GM18858 (cell line): ENCODE results near the gene SNX33.

Experiments used
- ATAC-seq: cut with Tn5 transposase; IDR thresholded peaks from one replicate; pipeline ENCODE4 v1.9.1; 2021; ENCODE audit not compliant: unreplicated experiment

SNX33 gene

GRCh38 chr15:75641179-75641503 lies 6.6 kb upstream of the SNX33 start:
- ATAC-seq: no peak

DNA sequence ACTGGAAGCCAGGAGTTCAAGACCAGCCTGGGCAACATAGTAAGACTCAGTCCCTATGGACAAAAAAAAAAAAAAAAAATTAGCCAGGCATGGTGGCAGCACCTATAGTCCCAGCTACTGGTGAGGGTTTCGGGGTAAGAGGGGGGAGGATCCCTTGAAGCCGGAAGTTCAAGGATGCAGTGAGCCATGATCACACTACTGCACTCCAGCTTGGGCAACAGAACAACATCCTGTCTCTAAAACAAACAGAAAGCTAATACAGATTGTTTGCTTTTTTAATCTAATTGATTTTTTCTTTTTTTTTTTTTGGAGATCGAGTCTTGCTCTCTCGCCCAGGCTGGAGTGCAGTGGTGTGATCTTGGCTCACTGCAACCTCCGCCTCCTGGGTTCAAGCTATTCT lies 6.1 kb upstream of the SNX33 start:
- ATAC-seq: no peak

- no peak for ATAC-seq
Measured at GRCh38 chr15:75644376-75644775, 3.3 kb upstream of the SNX33 start.

DNA sequence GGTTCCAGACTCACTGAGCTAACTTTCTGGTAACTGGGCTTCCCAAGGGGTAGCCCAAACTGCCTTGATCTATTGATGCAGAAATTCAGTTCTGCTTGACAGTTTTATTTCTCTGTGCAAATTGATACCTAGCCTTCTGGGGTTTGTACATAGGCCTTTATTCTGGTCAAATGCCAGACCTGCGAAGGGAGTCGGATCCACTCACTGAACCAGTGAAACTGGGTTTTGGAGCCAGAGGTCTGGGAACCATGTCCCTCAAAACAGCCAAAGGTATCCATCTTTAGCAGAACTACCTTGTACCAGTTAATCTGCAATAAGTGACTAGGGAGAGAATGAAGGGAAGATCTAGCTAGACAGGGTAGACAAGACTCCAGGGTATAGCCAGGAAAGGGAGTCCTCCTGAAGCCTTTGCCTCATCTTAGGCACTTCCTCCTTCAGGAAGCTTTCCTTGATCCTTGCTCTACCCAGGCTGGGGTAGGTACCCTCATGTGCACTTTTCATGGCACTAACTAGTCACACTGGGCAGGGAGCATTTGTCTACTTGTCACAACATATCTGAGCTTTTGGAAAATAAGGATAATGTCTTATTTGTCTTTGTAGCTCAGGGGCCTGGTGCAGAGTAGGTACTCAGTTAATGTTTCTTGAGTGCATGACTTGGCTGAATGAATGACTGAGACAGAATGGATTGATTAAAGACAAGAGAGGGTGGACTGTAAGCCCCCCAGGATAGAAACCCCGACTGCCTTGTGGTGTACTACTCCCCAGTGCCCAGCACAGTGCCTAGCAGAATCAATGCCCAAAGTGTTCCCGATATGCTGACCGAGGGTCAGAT lies 1.4 kb upstream of the SNX33 start:
- ATAC-seq: no peak

DNA sequence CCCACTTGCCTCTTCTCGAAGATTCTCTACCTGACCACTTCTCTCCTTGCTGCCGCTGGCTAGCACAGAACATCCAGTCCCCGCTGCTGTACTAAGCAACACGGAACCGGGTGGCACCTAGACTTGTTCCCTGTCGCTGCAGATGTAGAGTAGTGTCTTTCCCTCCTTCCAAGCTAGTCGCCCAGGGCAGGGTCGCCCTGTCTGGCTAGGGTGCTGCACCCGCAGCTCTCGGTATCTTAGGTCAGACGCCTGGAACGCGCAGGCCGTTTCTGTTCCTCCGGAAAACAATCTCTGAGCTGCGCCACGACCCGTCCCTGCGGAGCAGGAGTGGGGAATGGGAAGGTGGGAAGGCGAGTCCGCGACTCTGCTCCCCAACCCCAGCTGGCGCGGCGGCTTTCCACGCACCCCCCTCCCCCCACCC lies 758 bp upstream of the SNX33 start:
- no peak for ATAC-seq

- ATAC-seq: no peak
Measured at GRCh38 chr15:75648156-75649000, 666 bp downstream of the SNX33 start.

- no peak for ATAC-seq
Measured at GRCh38 chr15:75649045-75649761, 1.5 kb downstream of the SNX33 start.

DNA sequence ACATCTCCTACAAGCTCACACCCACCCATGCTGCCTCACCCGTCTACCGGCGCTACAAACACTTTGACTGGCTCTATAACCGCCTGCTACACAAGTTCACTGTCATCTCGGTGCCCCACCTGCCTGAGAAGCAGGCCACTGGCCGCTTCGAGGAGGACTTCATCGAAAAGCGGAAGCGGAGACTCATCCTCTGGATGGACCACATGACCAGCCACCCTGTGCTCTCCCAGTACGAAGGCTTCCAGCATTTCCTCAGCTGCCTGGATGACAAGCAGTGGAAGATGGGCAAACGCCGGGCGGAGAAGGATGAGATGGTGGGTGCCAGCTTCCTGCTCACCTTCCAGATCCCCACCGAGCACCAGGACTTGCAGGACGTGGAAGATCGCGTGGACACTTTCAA lies 2.1 kb downstream of the SNX33 start:
- ATAC-seq: no peak

DNA sequence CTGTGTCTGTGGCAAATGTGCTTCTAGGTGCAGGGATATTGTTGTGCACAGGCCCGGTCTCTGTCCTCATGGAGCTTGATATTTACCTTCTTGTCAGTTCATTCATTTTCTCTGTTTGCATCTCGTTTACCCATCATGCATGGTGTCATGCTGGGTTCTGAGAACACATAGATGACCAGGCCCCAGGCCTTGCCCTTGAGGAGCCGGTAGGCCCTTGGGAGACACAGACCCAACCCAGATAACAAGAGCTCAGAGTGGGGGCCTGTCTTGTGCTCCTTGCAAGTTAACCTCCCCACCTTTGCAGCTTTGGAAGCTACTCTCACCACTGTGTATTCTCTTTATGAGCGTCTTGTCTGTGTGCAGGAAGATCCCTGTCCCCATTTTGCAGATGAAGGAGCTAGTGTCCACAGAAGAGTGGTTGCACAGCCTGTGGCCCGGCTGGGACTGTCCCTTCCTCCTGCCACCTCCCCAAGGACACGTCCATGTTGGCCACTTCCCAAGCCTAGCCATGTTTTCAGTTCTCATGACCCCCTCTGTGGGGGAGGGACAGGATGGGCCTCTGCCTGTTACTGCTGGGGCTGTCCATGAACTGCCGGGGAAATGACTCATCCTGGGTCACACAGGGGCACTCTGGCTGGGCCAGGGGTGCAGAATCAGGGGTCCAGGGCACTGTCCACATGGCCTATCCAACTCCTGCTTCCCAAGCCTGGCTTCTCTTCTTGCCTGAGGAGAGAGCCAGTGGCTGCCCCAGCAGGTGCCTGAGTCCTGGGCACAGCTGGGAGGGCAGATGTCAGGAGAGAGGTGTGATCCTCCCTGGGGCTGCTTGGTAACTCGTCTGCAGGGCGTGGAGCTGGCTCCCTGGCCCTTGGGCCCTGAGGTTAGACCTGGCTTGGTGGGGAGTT lies 3.4 kb downstream of the SNX33 start:
- no peak for ATAC-seq

- ATAC-seq: no peak
Measured at GRCh38 chr15:75651810-75652543, 4.3 kb downstream of the SNX33 start.

DNA sequence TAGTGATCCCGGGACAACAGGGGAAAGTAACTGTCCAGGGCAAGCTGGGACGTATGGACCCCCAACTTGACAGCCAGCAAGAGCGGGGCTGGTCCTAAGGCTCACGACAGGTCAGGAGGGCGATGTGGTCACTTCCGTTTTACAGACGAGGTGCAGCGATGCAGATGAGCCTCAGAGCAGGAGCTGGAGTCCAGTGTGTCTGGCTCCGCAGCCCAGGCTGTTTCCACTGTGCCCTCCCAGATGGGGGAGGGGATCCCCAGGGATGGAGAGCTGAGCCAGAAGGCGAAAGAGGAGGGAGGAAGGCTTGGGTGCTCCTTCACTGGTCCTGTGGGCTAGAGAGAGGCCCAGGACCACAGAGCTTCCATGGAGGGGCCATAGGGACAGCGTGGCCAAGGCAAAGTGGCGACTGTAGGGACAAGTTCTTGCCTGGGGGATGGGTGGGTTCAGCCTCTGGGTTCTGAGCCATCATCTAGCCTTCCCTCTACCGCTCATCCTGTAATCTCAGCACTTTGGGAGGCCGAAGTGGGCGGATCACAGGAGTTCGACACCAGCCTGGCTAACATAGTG lies 5.7 kb downstream of the SNX33 start:
- ATAC-seq: no peak

DNA sequence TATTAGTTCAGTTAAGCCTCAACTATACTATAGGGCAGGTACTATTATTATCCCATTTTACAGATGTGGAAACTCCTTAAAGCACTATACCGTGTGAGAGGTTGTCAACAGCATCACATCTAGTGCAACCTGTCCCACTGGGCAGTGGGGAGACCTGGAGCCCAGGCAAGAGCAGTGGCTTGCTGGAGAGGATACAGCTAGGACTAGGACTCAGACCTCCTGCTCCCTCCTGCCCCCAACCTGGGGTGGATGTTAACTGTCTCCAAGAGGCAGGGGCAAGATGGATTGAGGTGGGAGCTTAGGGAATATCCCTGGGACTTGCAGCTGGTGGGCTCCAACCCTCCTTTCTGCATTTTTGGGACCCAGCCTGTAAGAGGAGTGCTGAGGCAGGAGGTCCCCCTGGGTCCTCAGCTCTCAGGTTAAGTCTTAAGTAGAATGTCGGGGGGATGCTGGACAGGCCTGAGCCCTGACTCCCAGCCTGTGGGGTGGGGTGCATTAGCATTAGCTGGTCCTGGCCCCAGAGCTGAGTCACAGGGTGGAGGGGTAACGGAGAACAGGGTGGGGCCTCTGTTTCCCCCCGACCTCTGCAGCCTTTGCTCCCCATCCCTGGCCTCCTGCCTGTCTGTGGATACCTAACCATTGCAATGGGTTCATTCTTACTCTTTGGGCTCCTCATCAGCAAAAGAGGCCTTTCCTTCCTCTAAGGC lies 6.6 kb downstream of the SNX33 start:
- ATAC-seq: no peak

DNA sequence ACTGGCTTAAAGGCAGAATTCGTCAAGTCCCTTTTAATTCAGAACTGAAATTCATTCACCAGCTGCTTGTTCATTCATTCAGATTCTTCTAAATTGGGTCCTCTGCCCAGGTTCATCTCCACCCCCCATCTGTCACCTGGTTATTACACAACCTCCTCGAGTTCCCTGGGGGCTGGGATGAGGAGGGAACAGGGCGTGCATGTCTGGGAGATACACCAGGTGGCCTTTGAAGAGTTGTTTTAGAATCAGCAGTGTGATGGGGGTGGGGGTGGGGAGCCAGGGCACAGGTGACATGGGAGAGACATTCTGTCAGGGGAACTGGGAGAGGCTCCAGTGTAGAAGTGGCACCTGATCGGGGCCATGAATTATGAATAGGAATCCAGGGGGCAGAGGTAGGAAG lies 8.2 kb downstream of the SNX33 start:
- ATAC-seq: no peak

DNA sequence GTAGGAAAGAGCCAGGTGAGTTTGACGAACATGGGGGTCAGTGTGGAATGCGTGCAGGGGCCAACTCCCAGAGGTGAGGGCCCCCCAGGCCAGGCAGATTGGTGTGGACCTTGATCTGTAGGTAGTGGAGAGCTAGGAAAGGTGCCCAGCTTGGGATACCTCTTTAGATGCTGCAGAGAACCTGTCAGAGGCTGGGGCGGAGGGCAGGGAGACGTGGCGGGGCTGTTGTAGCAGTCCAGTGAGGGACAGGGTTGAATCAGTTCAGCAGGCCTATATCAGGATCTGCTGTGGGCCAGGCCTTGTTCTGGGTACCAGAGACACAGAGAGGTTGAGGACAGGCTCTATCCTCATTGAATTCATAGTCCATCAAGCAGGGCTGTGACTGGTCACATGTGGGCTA lies 8.6 kb downstream of the SNX33 start:
- no peak for ATAC-seq

DNA sequence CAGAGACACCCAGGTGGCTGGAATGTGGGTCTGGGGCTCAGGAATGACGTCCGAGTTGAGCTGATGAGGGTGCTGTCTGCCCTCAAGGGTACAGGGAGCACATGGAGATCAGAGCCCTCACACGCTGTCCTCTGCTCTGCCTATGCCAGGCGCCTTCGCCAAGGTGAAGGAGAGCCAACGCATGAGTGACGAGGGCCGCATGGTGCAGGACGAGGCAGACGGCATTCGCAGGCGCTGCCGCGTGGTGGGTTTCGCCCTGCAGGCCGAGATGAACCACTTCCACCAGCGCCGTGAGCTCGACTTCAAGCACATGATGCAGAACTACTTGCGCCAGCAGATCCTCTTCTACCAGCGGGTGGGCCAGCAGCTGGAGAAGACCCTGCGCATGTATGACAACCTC lies 9.1 kb downstream of the SNX33 start:
- ATAC-seq: no peak

DNA sequence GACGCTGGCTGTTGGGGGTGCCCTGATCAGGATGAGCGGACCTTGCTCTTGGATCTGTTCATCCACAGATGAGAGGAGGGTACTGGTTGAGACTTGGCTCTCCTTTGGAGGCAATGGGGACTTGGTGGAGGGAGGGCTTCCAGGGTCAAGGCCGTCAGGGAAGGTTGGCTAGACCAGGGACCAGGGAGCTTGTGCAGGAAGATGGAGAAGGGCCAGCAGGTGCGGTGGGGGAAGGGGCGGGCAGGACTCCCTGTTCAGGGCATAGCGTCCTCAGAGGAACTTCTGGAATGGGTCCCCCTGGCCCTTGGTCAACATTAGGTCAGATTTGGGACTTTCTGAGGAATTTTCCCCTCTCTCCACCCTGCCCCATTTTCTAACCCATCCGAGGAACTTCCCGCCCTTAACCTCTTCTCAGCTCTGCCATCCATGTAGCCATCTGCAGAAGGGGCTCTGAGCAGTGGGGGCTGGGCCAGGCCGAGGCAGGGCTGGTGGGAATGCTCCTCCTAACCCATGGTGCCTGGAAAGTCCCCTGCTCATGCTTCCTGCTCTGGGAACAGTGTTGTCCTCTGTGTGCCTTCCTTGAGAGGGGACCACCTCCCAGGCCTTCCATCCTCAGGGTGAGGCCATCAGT lies 11.5 kb downstream of the SNX33 start:
- ATAC-seq: no peak

DNA sequence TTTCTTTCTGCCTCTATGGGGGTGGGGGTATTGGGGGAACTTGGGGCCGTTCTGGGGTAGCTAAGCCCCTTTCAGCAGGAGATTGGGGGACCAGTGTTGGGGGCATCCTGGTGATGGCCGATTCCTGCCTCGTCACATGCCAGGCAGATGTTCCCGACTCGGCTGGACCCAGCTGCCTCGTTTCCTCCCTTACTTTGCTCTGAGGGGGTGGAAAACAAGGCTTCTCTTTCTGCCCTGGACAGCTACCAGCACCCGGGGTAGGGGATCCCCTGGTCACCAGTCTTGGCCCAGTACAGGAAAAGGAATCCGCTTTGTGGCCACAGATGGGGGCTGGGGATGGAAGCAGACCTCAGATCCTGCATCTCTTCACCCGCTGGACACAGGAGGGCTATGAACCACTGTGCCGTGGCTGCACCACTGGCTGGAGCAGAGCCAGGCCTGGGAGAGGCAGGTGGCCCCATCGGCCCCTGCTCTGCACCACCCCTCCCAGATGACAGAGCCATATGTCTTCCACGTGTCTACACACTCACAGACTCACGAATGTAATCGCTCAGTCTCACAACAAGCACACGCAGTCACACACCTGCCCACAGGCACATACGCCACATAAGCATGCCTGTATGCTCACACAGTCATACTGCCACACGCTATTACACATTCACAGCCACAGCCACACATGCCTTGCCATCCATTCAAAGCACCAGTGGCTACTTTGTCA lies 12.4 kb downstream of the SNX33 start:
- no peak for ATAC-seq
